A549 (cell line): ENCODE measurements around the gene ARL8B. TPM values are rescaled to one million over a fixed set of nuclear protein-coding genes. Genes with fewer than 3 reads are reported as not detected.

Source experiments
- ATAC-seq, 2 experiments: fragments of 200-7000 bp in 1 of 2; fragments of >200 bp in 1 of 2; cut with Nextera tagmentation in 1 of 2; cut with Tn5 transposase in 1 of 2; 3 replicates each; pipeline versions ENCODE4 v1.8.0 to v1.9.1; 2018 to 2020; ENCODE audit warnings: mild to moderate bottlenecking in 1 of 2, moderate library complexity in 1 of 2
- CTCF ChIA-PET: fragments of 300-600 bp; sonication (Branson Sonifier 250); formaldehyde crosslinking; extraction: SDS; loops from one replicate; lab custom pipeline; 2021; ENCODE audit warnings: antibody characterized with exemption, inconsistent platforms; lab: Yijun Ruan, JAX
- POLR2A ChIA-PET: fragments of 350-600 bp; formaldehyde crosslinking; extraction: SDS; loops from one replicate; lab custom pipeline; 2021; ENCODE audit warnings: antibody characterized with exemption, inconsistent platforms; lab: Yijun Ruan, JAX
- DNase-seq, 2 experiments: peaks; one replicate each; pipeline versions ENCODE4 v3.0.0 to v3.0.0-alpha.2; 2011 to 2016; ENCODE audit warnings: low read depth in 1 of 2, low spot score in 1 of 2
- FAIRE-seq: peaks from 2 replicates; lab custom pipeline; 2011; peaks lifted over from hg19 to GRCh38; lab: Jason Lieb, UNC
- H3K27ac ChIP-seq, 2 experiments: fragments of >200 bp; sonication (Bioruptor Twin); formaldehyde crosslinking; 3 replicates each; pipeline ENCODE4 v1.5.1; 2016 to 2017
- H3K4me1 ChIP-seq: fragments of >200 bp; sonication (Bioruptor Twin); formaldehyde crosslinking; 3 replicates; pipeline ENCODE4 v1.6.1; 2016
- H3K4me2 ChIP-seq: fragments of >200 bp; sonication (Bioruptor Twin); formaldehyde crosslinking; 3 replicates; pipeline ENCODE4 v1.6.1; 2016
- H3K4me3 ChIP-seq: fragments of >200 bp; sonication (Bioruptor Twin); formaldehyde crosslinking; 3 replicates; pipeline ENCODE4 v1.5.1; 2016
- H3K9me3 ChIP-seq: fragments of >200 bp; sonication (Bioruptor Twin); formaldehyde crosslinking; 3 replicates; pipeline ENCODE4 v1.6.1; 2016
- BHLHE40 ChIP-seq: IDR thresholded peaks from 2 replicates; pipeline ENCODE4 v1.6.1; 2012; ENCODE audit warnings: low read depth, low read length, inconsistent platforms
- CBX8 ChIP-seq: fragments of 200-600 bp; sonication (generic); IDR thresholded peaks from 2 replicates; pipeline ENCODE4 v1.6.1; 2016
- EHF ChIP-seq: fragments of 250-450 bp; sonication (Bioruptor Pico); IDR thresholded peaks from 2 replicates; pipeline ENCODE4 v1.5.0; 2020; ENCODE audit warnings: mild to moderate bottlenecking
- EHMT2 ChIP-seq: fragments of 200-600 bp; sonication (generic); IDR thresholded peaks from 2 replicates; pipeline ENCODE4 v1.6.1; 2016; ENCODE audit warnings: antibody characterized with exemption, low read depth, mild to moderate bottlenecking, moderate library complexity
- ELK1 ChIP-seq: fragments of 150-350 bp; IDR thresholded peaks from 2 replicates; pipeline ENCODE4 v1.6.1; 2014; ENCODE audit warnings: low read depth, mild to moderate bottlenecking, low read length
- EP300 ChIP-seq, 2 experiments: fragments of >200 bp; sonication (Bioruptor Twin); formaldehyde crosslinking; IDR thresholded peaks; 2 replicates in 1 of 2; 3 replicates in 1 of 2; pipeline ENCODE4 v1.6.1; 2016 to 2017
- FOXS1 ChIP-seq: fragments of 250-450 bp; sonication (Bioruptor Pico); IDR thresholded peaks from 2 replicates; pipeline ENCODE4 v1.5.0; 2020; ENCODE audit warnings: mild to moderate bottlenecking, moderate library complexity
- HEYL ChIP-seq: fragments of 250-450 bp; sonication (Bioruptor Pico); IDR thresholded peaks from 2 replicates; pipeline ENCODE4 v1.8.0; 2021; ENCODE audit warnings: mild to moderate bottlenecking, moderate library complexity
- HOXB13 ChIP-seq: fragments of 250-450 bp; sonication (Bioruptor Pico); IDR thresholded peaks from 2 replicates; pipeline ENCODE4 v1.5.0; 2020; ENCODE audit warnings: low read depth, mild to moderate bottlenecking, moderate library complexity
- JUNB ChIP-seq: fragments of >200 bp; sonication (Bioruptor Twin); formaldehyde crosslinking; IDR thresholded peaks from 2 replicates; pipeline ENCODE4 v1.6.1; 2016
- MAZ ChIP-seq: fragments of 150-350 bp; IDR thresholded peaks from 2 replicates; pipeline ENCODE4 v1.6.1; 2014; ENCODE audit warnings: antibody characterized with exemption, low read depth, low read length, borderline replicate concordance
- NFE2L2 ChIP-seq: fragments of 150-350 bp; conservative IDR thresholded peaks from 2 replicates; pipeline ENCODE4 v1.6.1; 2014; ENCODE audit warnings: low read length
- PBX3 ChIP-seq: IDR thresholded peaks from 2 replicates; pipeline ENCODE4 v1.6.1; 2012
- RCOR1 ChIP-seq: fragments of 150-350 bp; IDR thresholded peaks from 2 replicates; pipeline ENCODE4 v1.6.1; 2014; ENCODE audit warnings: antibody characterized with exemption, low read length, low read depth
- REST ChIP-seq: fragments of 200-600 bp; sonication (generic); IDR thresholded peaks from 2 replicates; pipeline ENCODE4 v1.6.1; 2016; ENCODE audit warnings: antibody characterized with exemption, mild to moderate bottlenecking, moderate library complexity
- SMC3 ChIP-seq: fragments of >200 bp; sonication (Bioruptor Twin); formaldehyde crosslinking; IDR thresholded peaks from 3 replicates; pipeline ENCODE4 v1.6.1; 2018; ENCODE audit warnings: inconsistent platforms
- TFCP2L1 ChIP-seq: fragments of 250-450 bp; sonication (Bioruptor Pico); IDR thresholded peaks from 2 replicates; pipeline ENCODE4 v1.5.0; 2021; ENCODE audit warnings: mild to moderate bottlenecking
- TP53 ChIP-seq: fragments of 250-450 bp; sonication (Bioruptor Pico); IDR thresholded peaks from 2 replicates; pipeline ENCODE4 v1.5.0; 2021; ENCODE audit warnings: mild to moderate bottlenecking, moderate library complexity
- USF2 ChIP-seq: fragments of 450-650 bp; IDR thresholded peaks from 2 replicates; pipeline ENCODE4 v1.6.1; 2014; ENCODE audit warnings: antibody characterized with exemption
- ZC3H11A ChIP-seq: fragments of 450-650 bp; IDR thresholded peaks from 2 replicates; pipeline ENCODE4 v1.6.1; 2014; ENCODE audit warnings: antibody characterized with exemption, mild to moderate bottlenecking
- ZFP36 ChIP-seq: fragments of 450-650 bp; IDR thresholded peaks from 2 replicates; pipeline ENCODE4 v1.6.1; 2014; ENCODE audit warnings: borderline replicate concordance; ENCODE audit not compliant: partially characterized antibody
- ZNF302 ChIP-seq: fragments of 250-450 bp; sonication (Bioruptor Pico); IDR thresholded peaks from 2 replicates; pipeline ENCODE4 v1.9.0; 2021; ENCODE audit warnings: inconsistent platforms, mild to moderate bottlenecking, moderate library complexity
- ZSCAN20 ChIP-seq: fragments of 250-450 bp; sonication (Bioruptor Pico); IDR thresholded peaks from 2 replicates; pipeline ENCODE4 v1.8.0; 2022; ENCODE audit warnings: mild to moderate bottlenecking, moderate library complexity
- WGBS: methylation state at CpG from one replicate; pipeline ENCODE4 v1.1.6; 2017; ENCODE audit errors: missing lambda C conversion rate; 5-methylcytosine and 5-hydroxymethylcytosine counted together
- polyA plus RNA-seq, 4 experiments: library from polyadenylated mRNA; depleted of rRNA in 3 of 4; stranded (reverse); fragments of >200 nt; fragmentation: RNase III in 1 of 4; extraction: RNeasy Plus Mini Kit Qiagen cat#74134 plus additional on column Dnase treatment in 1 of 4; gene quantifications; 2 replicates in 3 of 4; 3 replicates in 1 of 4; pipeline ENCODE4 v1.2.3, GENCODE V29; 2011 to 2017

The ARL8B gene
- polyA plus RNA-seq, 2 of the 4 experiments (the other 2 are of a cell fraction) = 51.2 to 51.7 TPM

- no peak for TF ChIP-seq ZFP36
- no peak for TF ChIP-seq ZSCAN20
- no peak for TF ChIP-seq RCOR1
- TF ChIP-seq NFE2L2 = no peak
- TF ChIP-seq JUNB = no peak
- no peak for TF ChIP-seq SMC3
- ChIA-PET POLR2A (interaction anchor here (0.5 kb wide), 1 partner anchor 47 kb away, joined by 3 read pairs; no protein-coding TSS in a partner anchor), CTCF (interaction anchor here (1.9 kb wide), 1 partner anchor 362 kb away, joined by 5 read pairs; no protein-coding TSS in a partner anchor)
- Histone ChIP-seq H3K4me1 (peaks cover 6% of the 10 kb centered on the region; the same call in 2 of the 3 replicates), H3K4me2 (no peak overlapping the region), H3K4me3 (no peak overlapping the region), H3K27ac (no peak overlapping the region), H3K9me3 (no peaks in the 10 kb centered on the region)
- WGBS = 43% methylated on average over 4 of the region's 4 CpGs
- ATAC-seq (no peak), DNase-seq (no peak), FAIRE-seq (no peak)
Measured at GRCh38 chr3:5073374-5074085, 48.6 kb upstream of the ARL8B start.

- ChIA-PET CTCF (interaction anchor here (0.6 to 3.3 kb wide), 6 partner anchors 21 to 444 kb away, joined by 3 to 18 read pairs (median 3); partner anchors contain the start of gene ARL8B), POLR2A (no interaction called here)
- H3K27ac ChIP-seq = no peak overlapping the region
- no peaks in the 10 kb centered on the region for H3K9me3 ChIP-seq
- peak in 1 of 2 experiments; percentile 77; a peak in 4 of 6 replicates for ATAC-seq
- no peak for TF ChIP-seq PBX3
- TF ChIP-seq CBX8 = no peak
- TF ChIP-seq HOXB13 (CRISPR knock-in tag) = no peak
- no peak for TF ChIP-seq ZNF302 (CRISPR knock-in tag)
- no peak for TF ChIP-seq ZC3H11A
- no peak for TF ChIP-seq REST
- TF ChIP-seq JUNB = no peak
- TF ChIP-seq FOXS1 (CRISPR knock-in tag) = no peak
- WGBS = 65% methylated on average over 4 of the region's 4 CpGs
- peak; percentile 29 to 52 for DNase-seq
- FAIRE-seq = no peak
- peaks cover 3% of the 10 kb centered on the region; the same call in 1 of the 3 replicates for H3K4me1 ChIP-seq
- H3K4me3 ChIP-seq = no peak overlapping the region
- H3K4me2 ChIP-seq = no peak overlapping the region
Measured at GRCh38 chr3:5078151-5078550, 43.9 kb upstream of the ARL8B start.

GRCh38 chr3:5079761-5080160, 42.3 kb upstream of the ARL8B start:
- H3K9me3 ChIP-seq = no peaks in the 10 kb centered on the region
- FAIRE-seq (no peak), DNase-seq (no peak), ATAC-seq (no peak)
- TF ChIP-seq ELK1 (no peak), EHMT2 (no peak), EHF (CRISPR knock-in tag) (no peak), USF2 (no peak), HEYL (CRISPR knock-in tag) (no peak), HOXB13 (CRISPR knock-in tag) (no peak), TFCP2L1 (no peak), EP300 (IDR thresholded peaks at IDR 0.05) (no peak), BHLHE40 (no peak), TP53 (CRISPR knock-in tag) (no peak), MAZ (no peak)
- H3K27ac ChIP-seq = no peak overlapping the region
- H3K4me1 ChIP-seq = peaks cover 3% of the 10 kb centered on the region; the same call in 1 of the 3 replicates
- CTCF ChIA-PET = interaction anchor here (1.0 kb wide), 1 partner anchor 368 kb away, joined by 5 read pairs; no protein-coding TSS in a partner anchor
- no peak overlapping the region for H3K4me3 ChIP-seq
- POLR2A ChIA-PET = no interaction called here
- no peak overlapping the region for H3K4me2 ChIP-seq
- 76% methylated on average over 3 of the region's 3 CpGs for WGBS
